Activated CD4-positive, alpha-beta T cell treated with anti-CD3 and anti-CD28 coated beads, Interleukin-2, amount 10 ng/mL, durations not matched to agents 24 days and 14 days (primary cell): ENCODE results near the gene HIPK1. TPM values are rescaled to one million over a fixed set of nuclear protein-coding genes. Genes with fewer than 3 reads are reported as not detected.

Experiments used
- DNase-seq: peaks from one replicate; pipeline ENCODE4 v3.0.0; 2022
- H3K27ac Mint-ChIP-seq: one replicate; pipeline ENCODE4 v1.8.0; 2022; ENCODE audit warnings: mild to moderate bottlenecking, mixed read lengths
- H3K27me3 Mint-ChIP-seq: one replicate; pipeline ENCODE4 v1.8.0; 2022; ENCODE audit warnings: mixed read lengths
- H3K36me3 Mint-ChIP-seq: one replicate; pipeline ENCODE4 v1.8.0; 2022; ENCODE audit warnings: low read depth, mild to moderate bottlenecking, mixed read lengths
- H3K4me1 Mint-ChIP-seq: one replicate; pipeline ENCODE4 v1.8.0; 2021; ENCODE audit warnings: mixed read lengths
- H3K4me3 Mint-ChIP-seq: one replicate; pipeline ENCODE4 v1.8.0; 2022; ENCODE audit warnings: mild to moderate bottlenecking, moderate library complexity, mixed read lengths
- H3K9me3 Mint-ChIP-seq: one replicate; pipeline ENCODE4 v1.8.0; 2021; ENCODE audit warnings: mixed read lengths
- intact Hi-C: fragments of 100-400 bp; cut with micrococcal nuclease; formaldehyde crosslinking; loops from one replicate; pipeline ENCODE4 v1.15.1; 2023
- total RNA-seq: library from RNA; stranded (reverse); gene quantifications from 2 replicates; pipeline ENCODE4 v1.2.3, GENCODE V29; 2022

HIPK1 gene
- 81.3 and 85.9 TPM in 2 replicates for total RNA-seq

GRCh38 chr1:113928941-113929749 lies at the start of gene HIPK1:
Gene HIPK1, plus strand, starts transcription at chr1:113929324.
- peaks cover 45% of the 10 kb centered on the region for H3K4me1 Mint-ChIP-seq
- peaks cover 16% of the 10 kb centered on the region for H3K36me3 Mint-ChIP-seq
- H3K27me3 Mint-ChIP-seq, result peaks cover 4% of the 10 kb centered on the region
- peak within 1 kb of the TSS; percentile 100 for H3K27ac Mint-ChIP-seq
- DNase-seq, result peak; percentile 98
- intact Hi-C loops, result loop anchor here (1.0 to 2.0 kb wide), 4 partner anchors 24 to 170 kb away; partner anchors contain the start of genes DCLRE1B, PHTF1 and RSBN1
- H3K9me3 Mint-ChIP-seq, result no peaks in the 10 kb centered on the region
- peak within 1 kb of the TSS; percentile 98 for H3K4me3 Mint-ChIP-seq

GRCh38 chr1:113879739-113880038 lies 49.4 kb upstream of the HIPK1 start:
- H3K36me3 Mint-ChIP-seq, result peaks cover 5% of the 10 kb centered on the region
- peaks cover 48% of the 10 kb centered on the region for H3K4me1 Mint-ChIP-seq
- H3K9me3 Mint-ChIP-seq, result no peaks in the 10 kb centered on the region
- H3K27ac Mint-ChIP-seq, result no peak overlapping the region
- intact Hi-C loops, result no loop called here
- no peak overlapping the region for H3K4me3 Mint-ChIP-seq
- DNase-seq, result no peak
- H3K27me3 Mint-ChIP-seq, result no peaks in the 10 kb centered on the region

DNA sequence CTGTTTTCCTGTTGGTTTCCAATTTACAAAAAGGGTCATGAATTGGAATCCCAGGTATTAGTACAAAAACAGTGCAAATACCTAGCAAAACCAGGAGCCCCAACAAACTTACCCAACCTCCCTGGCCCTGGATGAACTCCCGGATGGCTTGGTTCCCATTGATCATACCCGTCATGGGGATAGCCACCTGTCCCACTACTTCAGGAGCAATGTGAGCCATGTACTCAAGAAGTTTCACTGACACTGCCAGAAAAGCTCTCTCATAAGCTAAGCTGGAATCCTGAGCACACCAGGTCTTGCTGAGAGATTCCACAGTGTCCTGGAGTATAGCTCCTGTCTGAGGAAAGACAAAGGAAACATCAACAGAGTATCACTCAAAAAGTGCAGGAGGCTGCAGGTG lies 47.5 kb upstream of the HIPK1 start:
- DNase-seq, result no peak
- no peak overlapping the region for H3K27ac Mint-ChIP-seq
- H3K4me3 Mint-ChIP-seq, result no peak overlapping the region
- no peaks in the 10 kb centered on the region for H3K27me3 Mint-ChIP-seq
- H3K9me3 Mint-ChIP-seq, result no peaks in the 10 kb centered on the region
- intact Hi-C loops, result no loop called here
- H3K36me3 Mint-ChIP-seq, result peaks cover 5% of the 10 kb centered on the region
- H3K4me1 Mint-ChIP-seq, result peaks cover 40% of the 10 kb centered on the region

DNA sequence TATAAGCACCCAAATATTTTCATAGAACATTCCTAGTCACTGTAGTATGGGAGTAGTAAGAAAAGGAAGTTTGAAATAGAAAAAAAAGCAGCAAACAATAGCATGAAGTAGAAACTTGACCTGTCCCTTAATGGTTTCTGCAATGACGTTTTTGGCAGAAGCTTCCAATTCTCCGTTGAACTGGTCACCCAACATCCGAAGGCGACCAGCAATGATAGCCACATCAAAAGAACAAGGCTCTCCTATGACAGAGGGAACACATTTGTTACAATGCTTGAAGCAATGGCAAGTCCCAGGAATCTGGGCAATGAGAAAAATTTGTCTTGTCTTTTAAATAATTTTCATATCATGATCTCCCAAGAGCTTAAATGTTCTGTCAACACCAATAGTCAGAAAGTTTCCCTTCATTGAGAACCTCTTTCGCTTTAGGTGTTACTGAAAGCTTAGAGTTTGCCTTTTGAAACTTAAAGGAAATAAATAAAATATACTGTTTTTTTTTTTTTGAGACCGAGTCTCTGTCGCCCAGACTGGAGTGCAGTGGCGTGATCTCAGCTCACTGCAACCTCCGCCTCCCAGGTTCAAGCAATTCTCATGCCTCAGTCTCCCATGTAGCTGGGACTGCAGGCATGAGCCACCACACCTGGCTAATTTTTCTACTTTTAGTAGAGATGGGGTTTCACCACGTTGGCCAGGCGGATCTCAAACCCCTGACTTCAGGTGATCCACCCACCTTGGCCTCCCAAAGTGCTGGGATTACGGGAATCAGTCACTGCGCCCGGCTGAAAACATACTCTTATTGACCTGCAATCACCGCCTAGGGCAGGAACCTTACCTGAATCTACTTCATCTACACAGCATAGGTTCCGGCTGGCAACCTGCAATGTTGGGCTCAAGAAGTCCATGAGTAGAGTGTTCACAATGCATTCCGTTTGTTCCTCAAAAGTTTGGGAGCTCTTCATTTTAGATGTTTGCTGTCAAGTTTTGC lies 42.4 kb upstream of the HIPK1 start:
- peak overlapping the region; percentile 10 for H3K4me3 Mint-ChIP-seq
- peaks cover 6% of the 10 kb centered on the region for H3K36me3 Mint-ChIP-seq
- H3K4me1 Mint-ChIP-seq, result peaks cover 22% of the 10 kb centered on the region
- no peaks in the 10 kb centered on the region for H3K27me3 Mint-ChIP-seq
- intact Hi-C loops, result no loop called here
- H3K27ac Mint-ChIP-seq, result no peak overlapping the region
- no peaks in the 10 kb centered on the region for H3K9me3 Mint-ChIP-seq
- no peak for DNase-seq

DNA sequence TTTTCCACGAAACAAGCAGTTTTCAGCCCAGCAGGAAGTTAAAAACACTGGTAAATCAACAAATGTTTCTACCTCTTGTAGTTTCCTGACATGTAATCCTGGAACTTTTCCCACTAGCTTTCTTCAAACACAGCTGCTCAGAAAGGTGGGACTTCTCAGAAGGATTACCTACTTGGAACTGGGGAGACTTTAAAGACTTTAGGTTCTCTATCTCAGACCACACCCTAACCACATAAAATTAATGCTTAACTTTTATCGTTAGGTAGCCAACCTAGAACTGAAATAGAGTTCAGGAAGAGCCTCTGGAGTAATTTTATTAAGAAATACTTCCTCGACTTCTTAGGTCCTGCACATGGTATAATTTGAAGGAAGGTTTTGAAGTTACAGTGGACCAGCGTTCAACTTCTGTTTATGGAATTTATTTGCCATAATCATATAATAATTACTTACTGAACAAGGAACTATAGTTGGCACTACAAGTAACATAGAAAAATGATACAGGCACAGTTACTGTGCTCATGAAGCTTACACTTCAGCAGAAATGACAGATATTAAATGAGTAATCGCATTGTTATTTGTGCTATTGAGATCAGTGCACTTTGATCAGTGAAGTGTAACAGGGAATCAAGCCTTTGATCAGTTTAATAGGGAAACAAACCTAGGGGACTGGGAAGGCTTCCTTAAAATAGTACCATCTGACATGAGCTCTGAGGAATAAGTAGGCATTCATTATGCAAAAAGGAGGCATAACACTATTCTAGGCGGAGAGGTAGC lies 41.5 kb upstream of the HIPK1 start, which contains the start of gene BCL2L15:
Gene BCL2L15 (minus strand): TSS at position 180 of the 774 bp plus-strand sequence. CDS start 206 bp downstream, outside the sequence.
- peak within 1 kb of the TSS; percentile 10 for H3K4me3 Mint-ChIP-seq
- H3K27ac Mint-ChIP-seq, result no peak within 1 kb of the TSS

DNA sequence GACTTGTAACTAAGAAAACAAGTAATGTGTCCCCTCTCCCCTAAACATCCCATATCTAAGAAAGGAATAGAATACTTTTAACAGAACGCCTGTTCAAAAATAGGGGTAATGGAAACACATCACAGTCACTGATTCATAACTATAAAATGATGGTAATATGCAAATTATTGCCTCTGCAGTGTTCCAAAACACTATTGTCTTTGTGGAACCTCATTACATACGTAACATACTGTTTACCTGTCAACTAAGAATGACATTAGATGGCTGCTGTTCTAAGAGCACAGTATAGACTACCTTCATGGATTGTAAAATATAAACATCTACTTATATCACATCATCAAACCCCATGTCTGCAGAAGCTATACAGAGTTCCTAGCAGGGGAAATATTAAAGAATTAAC lies 38.3 kb upstream of the HIPK1 start:
- H3K27me3 Mint-ChIP-seq, result no peaks in the 10 kb centered on the region
- peak overlapping the region; percentile 14 for H3K27ac Mint-ChIP-seq
- intact Hi-C loops, result loop anchor here (2.0 kb wide), 1 partner anchor 16 kb away; no protein-coding TSS in a partner anchor
- DNase-seq, result no peak
- H3K36me3 Mint-ChIP-seq, result peaks cover 23% of the 10 kb centered on the region
- no peaks in the 10 kb centered on the region for H3K9me3 Mint-ChIP-seq
- H3K4me1 Mint-ChIP-seq, result peaks cover 23% of the 10 kb centered on the region
- no peak overlapping the region for H3K4me3 Mint-ChIP-seq

More for the DNA sequence above, 41.5 kb upstream of the HIPK1 start, which contains the start of gene BCL2L15:
- Mint-ChIP-seq H3K27me3 (no peaks in the 10 kb centered on the region), H3K4me1 (peaks cover 21% of the 10 kb centered on the region), H3K36me3 (peaks cover 8% of the 10 kb centered on the region), H3K9me3 (no peaks in the 10 kb centered on the region)
- no peak for DNase-seq
- intact Hi-C loops, result no loop called here

DNA sequence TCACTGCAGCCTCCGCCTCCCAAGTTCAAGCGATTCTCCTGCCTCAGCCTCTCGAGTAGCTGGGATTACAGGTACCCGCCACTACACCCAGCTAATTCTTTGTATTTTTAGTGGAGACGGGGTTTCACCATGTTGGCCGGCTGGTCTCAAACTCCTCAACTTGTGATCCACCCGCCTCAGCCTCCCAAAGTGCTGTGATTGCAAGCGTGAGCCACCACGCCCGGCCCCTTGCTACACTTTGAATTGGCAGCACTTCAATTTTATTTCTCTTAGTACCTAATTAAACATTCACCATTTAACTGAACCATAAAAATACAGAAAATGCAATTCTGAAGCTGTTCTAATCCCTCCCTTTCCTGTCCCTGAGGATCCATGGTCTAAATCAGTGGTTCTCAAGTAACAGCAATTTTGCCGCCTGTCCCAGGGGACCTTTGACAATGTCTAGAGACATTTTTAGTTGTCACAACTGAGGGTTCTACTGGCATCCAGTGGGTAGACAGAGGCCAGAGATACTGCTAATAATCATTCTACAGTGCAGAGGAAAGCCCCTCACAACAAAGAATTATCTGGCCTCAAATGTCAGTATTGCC lies 37.4 kb upstream of the HIPK1 start:
- no peaks in the 10 kb centered on the region for H3K27me3 Mint-ChIP-seq
- no peak for DNase-seq
- peaks cover 19% of the 10 kb centered on the region for H3K4me1 Mint-ChIP-seq
- no peak overlapping the region for H3K4me3 Mint-ChIP-seq
- intact Hi-C loops, result loop anchor here (2.0 kb wide), 1 partner anchor 17 kb away; no protein-coding TSS in a partner anchor
- H3K9me3 Mint-ChIP-seq, result no peaks in the 10 kb centered on the region
- peaks cover 32% of the 10 kb centered on the region for H3K36me3 Mint-ChIP-seq
- no peak overlapping the region for H3K27ac Mint-ChIP-seq

DNA sequence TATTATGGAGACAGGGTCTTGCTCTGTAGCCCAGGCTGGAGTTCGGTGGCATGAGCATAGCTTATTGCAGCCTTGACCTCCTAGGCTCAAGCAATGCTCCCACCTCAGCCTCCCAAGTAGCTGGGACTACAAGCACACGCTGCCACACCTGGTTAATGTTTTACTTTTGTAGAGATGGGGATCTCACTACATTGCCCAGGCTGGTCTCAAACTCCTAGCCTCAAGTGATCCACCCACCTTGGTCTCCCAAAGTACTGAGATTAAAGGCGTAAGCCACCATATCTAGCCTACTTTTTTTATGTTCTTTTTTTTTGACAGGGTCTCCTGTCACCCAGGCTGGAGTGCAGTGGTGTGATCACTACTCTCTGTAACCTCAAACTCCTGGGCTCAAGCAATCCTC lies 35.9 kb upstream of the HIPK1 start:
- intact Hi-C loops, result no loop called here
- no peaks in the 10 kb centered on the region for H3K27me3 Mint-ChIP-seq
- DNase-seq, result no peak
- H3K4me3 Mint-ChIP-seq, result no peak overlapping the region
- H3K9me3 Mint-ChIP-seq, result no peaks in the 10 kb centered on the region
- peaks cover 15% of the 10 kb centered on the region for H3K4me1 Mint-ChIP-seq
- H3K27ac Mint-ChIP-seq, result no peak overlapping the region
- peaks cover 42% of the 10 kb centered on the region for H3K36me3 Mint-ChIP-seq

- Mint-ChIP-seq H3K27ac (no peak overlapping the region), H3K9me3 (no peaks in the 10 kb centered on the region), H3K27me3 (no peaks in the 10 kb centered on the region), H3K4me3 (no peak overlapping the region), H3K36me3 (peaks cover 60% of the 10 kb centered on the region), H3K4me1 (peaks cover 21% of the 10 kb centered on the region)
- no peak for DNase-seq
- intact Hi-C loops, result no loop called here
Observed at GRCh38 chr1:113895098-113895497, 34.0 kb upstream of the HIPK1 start.

- Mint-ChIP-seq H3K27ac (no peak overlapping the region), H3K4me3 (no peak overlapping the region), H3K4me1 (peaks cover 17% of the 10 kb centered on the region), H3K27me3 (no peaks in the 10 kb centered on the region), H3K36me3 (peaks cover 63% of the 10 kb centered on the region), H3K9me3 (no peaks in the 10 kb centered on the region)
- intact Hi-C loops, result no loop called here
- DNase-seq, result no peak
Observed at GRCh38 chr1:113895961-113896360, 33.2 kb upstream of the HIPK1 start.

DNA sequence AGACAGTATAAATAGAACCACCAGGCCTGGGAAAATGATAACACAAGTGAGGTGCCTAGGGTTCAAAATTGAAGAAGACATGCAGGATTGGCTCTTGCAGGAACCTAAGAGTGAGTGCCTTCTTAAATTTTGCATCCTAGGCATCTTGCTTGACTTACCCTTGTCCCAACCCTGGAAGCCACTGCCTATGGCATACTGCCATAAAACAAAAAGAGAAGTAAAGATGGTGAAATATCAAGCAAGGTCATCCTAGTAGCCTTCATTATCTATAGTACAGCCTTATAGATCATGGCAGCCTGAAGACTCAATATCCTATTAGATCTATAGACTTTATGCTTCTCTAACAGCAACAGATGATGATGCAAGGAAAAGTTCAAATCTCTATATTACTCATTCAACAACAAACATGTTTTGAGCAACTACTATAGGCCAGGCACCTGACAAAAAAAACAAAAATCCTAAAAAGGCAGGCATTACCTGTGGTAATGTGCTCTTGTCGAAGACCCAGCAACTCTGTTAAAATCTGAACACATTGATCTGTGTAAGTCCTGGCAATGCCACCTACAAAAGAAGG lies 30.8 kb upstream of the HIPK1 start:
- no peaks in the 10 kb centered on the region for H3K9me3 Mint-ChIP-seq
- H3K4me3 Mint-ChIP-seq, result no peak overlapping the region
- H3K36me3 Mint-ChIP-seq, result peaks cover 76% of the 10 kb centered on the region
- intact Hi-C loops, result no loop called here
- H3K4me1 Mint-ChIP-seq, result peaks cover 41% of the 10 kb centered on the region
- H3K27ac Mint-ChIP-seq, result peak overlapping the region; percentile 52
- no peaks in the 10 kb centered on the region for H3K27me3 Mint-ChIP-seq
- no peak for DNase-seq

- Mint-ChIP-seq H3K36me3 (peaks cover 74% of the 10 kb centered on the region), H3K4me1 (peaks cover 46% of the 10 kb centered on the region), H3K9me3 (no peaks in the 10 kb centered on the region), H3K27ac (peak overlapping the region; percentile 16), H3K4me3 (no peak overlapping the region), H3K27me3 (no peaks in the 10 kb centered on the region)
- DNase-seq, result no peak
- intact Hi-C loops, result no loop called here
Observed at GRCh38 chr1:113899111-113899510, 30.0 kb upstream of the HIPK1 start.

DNA sequence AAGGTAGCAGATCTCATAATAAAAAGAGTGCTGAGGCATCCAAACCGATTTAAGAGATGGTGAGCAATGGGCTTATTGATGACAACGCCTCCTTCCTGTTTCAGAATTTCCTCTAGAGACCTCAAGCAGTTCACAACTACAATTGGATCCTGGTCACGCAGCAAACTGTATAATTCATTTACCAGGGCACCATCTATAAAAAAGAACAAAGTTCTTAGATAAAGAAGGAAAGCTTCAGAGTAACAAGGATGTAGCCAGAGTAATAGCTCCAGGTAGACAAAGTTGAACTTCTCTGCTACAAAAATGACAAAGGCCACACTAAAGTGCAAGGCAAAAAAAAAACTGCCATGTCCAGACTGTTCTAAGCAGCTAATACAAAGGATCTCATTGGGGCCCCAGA lies 27.9 kb upstream of the HIPK1 start:
- Mint-ChIP-seq H3K9me3 (no peaks in the 10 kb centered on the region), H3K4me3 (no peak overlapping the region), H3K4me1 (peaks cover 47% of the 10 kb centered on the region), H3K27ac (peak overlapping the region; percentile 55), H3K36me3 (peaks cover 60% of the 10 kb centered on the region), H3K27me3 (no peaks in the 10 kb centered on the region)
- intact Hi-C loops, result loop anchor here (5.0 kb wide), 1 partner anchor 49 kb away; no protein-coding TSS in a partner anchor
- DNase-seq, result no peak
